NCI-H2107 treated with DMSO at 0.1 percent for 48 hours (cell line): Measurements from ENCODE around the gene GDF7.

ENCODE experiments used
- DNase-seq: peaks from one replicate; lab custom pipeline; 2025; ENCODE audit not compliant: unreplicated experiment; lab: John Stamatoyannopoulos, UW

GDF7 gene

GRCh38 chr2:20666304-20667150, at the start of gene GDF7:
Gene GDF7, plus strand, starts transcription at chr2:20667144. Its CDS starts 96 bp downstream, at chr2:20667240.
- DNase-seq: no peak

DNA sequence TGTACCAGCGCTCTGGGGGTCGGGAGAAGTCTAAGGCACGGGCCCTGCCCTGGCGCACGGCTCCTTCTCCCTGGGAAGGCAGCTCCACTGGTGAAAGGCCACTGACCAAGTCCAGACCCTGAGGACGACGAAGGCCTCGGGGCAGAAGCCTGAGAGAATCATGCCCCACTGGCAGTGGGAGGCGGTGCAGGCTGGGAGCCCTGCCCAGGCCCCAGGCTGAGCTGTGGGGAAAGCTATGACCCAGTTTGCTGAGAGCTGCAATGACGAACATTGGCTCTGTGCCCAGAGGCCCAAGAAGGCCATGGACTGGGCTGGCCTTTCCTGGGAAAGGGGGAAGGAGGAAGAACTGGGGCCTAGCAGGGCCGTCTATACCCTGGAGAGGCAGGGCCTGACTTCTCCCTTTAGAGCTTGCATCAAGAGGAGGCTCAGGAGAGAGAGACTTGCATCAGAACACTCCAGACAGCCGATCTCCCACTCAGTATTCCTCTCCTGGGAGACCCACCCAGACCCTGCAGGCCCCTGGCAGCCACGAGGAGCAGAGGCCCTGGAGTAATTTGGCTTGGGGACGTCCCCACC, 49.0 kb upstream of the GDF7 start:
- DNase-seq: no peak

DNA sequence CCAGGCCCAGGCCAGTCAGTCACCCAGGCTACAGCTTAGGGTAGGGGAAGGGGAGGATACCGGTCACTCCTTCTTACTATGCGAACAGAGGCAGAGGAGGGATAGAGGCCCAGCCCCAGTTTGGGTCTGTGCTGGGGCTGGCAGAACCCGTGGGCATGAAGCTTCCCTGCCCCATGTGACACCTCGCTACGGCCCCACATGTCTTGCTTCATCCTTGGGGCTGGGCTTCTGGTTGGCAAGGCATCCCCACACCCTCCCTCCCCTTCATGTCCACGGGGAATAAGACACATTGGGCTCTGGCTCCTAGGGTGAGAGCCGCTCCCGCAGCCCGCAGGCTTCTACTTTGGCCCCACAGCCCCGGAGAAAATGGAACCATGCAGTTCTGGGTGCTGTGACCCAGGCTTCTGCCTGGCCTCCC, 48.5 kb upstream of the GDF7 start:
- no peak for DNase-seq

DNA sequence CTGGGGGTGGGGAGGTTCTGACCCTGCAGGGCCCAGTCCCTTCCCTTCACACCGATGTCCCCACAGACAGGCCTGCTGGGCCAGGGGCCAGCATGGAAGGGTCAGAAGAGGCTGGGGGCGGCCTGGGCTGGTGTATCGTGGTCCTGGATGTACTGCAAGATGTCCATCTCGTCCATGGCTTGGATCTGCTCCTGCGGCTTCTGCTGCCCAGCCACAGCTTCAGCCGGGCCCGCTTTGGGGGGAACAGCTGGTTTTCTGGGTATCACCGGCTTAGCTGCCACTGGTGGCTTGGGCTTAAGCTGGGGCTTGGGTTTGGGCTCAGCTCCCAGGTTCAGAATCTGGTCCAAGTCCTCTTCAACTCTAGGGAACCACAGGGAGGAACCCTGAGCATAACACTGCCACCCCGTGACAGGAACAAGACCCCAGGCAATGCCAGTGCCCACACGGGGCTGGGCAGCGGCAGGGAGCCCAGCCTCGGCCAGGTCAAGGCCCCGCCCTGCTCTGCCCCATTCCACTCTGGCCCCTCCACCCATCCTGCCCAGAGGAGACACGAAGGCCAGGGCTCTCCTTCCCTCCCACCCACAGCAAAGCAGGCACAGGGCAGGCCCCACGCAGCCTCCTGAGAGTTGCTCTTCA, 47.9 kb upstream of the GDF7 start:
- no peak for DNase-seq

- no peak for DNase-seq
Observed at GRCh38 chr2:20619624-20620024, 47.3 kb upstream of the GDF7 start.

DNA sequence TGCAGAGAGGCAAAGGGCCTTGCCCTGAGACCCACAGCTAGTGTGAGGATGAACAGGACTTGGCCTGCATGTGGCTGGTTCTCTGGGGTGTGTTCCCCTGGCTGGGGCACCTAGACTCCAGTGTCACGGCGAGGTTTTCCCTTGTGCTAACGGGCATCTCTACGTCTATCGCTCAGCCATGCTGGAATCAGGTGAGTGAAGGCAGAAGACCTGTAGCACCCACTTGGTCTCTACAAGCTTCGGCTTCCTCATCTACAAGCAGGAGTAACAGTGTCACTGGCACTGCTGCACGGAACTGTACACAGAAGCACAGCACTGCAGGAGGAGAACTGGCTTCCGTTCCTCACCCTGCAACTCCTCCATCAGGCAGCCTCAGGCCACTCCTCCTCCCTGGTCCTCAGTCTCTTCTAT, 46.7 kb upstream of the GDF7 start:
- DNase-seq: no peak

GRCh38 chr2:20620696-20621365, 46.1 kb upstream of the GDF7 start:
- DNase-seq: no peak

DNA sequence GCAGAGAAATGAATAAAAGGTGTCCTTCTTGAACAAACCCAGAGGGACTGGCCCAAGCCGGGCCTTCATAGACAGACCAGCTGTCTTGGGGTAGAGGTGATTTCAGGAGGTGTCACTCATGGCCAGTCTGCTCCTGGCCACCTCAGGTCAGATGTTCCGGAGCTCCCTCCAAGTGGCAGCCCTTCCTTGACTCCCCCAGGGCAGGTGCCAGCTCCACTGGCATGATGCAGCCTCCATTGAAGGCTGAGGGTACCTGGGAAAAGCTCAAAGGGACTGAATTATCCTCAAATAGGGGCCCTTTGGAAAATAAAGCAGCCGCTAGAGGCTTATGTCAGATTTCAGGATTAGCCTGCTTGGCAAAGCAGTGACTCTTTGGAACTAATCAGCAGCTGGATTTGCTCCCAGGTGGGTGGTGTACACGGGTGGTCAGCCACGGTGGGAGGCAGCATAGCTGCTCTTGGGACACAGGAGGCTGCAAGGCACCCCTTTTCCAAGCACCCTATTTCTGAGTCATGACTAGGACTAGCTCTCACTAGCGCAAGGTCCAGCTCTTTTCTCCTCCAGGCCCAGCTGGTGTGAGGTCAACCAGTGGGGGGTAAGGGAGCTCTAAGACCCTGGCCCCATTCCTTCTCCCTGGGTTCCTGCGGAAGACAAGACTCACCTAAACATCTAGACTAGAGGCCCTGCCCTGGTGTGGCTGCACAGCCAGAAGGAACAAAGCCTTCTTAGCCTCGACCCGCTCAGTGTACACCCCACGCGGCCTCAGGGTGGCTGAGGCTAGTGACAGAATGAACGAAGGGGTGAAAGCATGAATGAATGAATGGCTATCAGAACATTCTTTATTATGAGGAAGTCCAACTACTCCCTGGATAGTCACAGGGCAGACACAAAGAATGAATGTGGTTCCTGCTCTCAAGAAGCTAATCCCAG, 45.3 kb upstream of the GDF7 start:
- no peak for DNase-seq

- DNase-seq: no peak
Observed at GRCh38 chr2:20622296-20622686, 44.7 kb upstream of the GDF7 start.

DNA sequence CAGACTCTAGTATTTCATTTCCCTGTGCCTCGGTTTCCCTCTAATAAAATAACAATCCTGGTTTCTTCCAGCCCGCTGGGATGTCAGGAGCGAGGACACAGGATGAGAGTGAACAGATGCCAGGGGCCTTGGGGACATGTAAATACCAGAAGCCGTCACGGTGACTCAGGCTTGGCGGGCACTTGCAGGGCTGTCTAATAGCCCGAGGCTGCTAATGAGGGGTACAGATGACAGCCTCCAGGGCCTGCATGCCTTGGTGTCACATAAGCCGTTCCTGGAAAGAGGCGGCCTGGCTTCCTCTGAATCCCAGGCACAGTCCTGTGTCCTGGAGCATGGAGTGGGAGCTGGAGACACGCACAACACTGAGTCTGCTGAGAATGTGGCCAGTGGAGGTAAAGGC, 44.2 kb upstream of the GDF7 start:
- DNase-seq: no peak

DNA sequence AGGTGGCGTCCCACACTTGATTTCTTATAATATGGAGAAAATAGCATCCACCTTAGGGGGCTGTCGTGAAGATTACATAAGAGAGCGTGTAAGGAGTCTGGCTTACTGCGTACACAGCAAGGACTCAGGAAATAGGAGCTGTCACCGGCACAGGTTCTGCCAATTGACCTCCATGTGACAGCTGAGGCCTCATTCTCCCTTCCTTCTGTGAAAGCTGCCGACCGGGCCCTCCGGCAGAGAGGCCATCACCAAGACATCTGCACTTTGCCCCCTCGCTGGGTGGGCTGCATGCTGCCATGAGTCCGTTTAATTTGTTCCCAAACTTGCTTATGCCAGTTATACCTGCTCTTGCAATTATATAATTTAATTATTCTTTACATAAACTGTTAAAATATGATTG, 43.7 kb upstream of the GDF7 start:
- DNase-seq: no peak

GRCh38 chr2:20623741-20624155, 43.2 kb upstream of the GDF7 start:
- DNase-seq: no peak

- DNase-seq: no peak
Observed at GRCh38 chr2:20624156-20624883, 42.6 kb upstream of the GDF7 start.

DNA sequence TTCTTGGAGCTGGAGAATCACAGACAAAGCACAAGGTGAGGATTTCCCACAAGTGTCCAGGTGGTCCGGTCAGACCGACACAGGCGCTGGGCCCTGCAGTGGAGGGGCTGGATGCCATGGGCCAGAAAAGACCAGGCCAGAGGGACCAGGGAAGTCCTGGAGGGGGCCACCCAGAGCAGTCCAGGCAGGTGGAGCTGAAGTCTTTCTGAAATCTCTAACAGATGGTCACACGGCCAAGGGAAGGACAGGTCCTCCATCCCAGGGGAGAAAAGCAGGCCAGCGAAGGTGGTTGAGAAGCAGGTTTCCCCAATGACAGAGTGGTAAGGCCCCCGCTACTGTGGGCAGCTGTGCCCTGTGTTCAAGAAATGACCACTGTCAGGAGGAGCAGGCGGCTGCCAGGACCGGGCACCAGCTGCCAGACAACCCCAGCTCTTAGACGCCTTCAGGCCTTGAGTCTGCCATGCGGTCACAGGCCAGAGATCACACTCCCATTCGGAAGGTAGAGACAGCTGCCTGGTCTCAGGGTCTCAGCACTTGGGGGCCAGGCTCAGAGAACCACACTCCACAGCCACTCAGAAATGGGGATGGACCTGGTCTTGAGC, 42.0 kb upstream of the GDF7 start:
- DNase-seq: no peak

GRCh38 chr2:20625491-20626391, 41.2 kb upstream of the GDF7 start:
- peak; percentile 31 for DNase-seq

- DNase-seq: no peak
Observed at GRCh38 chr2:20626392-20626697, 40.6 kb upstream of the GDF7 start.

DNA sequence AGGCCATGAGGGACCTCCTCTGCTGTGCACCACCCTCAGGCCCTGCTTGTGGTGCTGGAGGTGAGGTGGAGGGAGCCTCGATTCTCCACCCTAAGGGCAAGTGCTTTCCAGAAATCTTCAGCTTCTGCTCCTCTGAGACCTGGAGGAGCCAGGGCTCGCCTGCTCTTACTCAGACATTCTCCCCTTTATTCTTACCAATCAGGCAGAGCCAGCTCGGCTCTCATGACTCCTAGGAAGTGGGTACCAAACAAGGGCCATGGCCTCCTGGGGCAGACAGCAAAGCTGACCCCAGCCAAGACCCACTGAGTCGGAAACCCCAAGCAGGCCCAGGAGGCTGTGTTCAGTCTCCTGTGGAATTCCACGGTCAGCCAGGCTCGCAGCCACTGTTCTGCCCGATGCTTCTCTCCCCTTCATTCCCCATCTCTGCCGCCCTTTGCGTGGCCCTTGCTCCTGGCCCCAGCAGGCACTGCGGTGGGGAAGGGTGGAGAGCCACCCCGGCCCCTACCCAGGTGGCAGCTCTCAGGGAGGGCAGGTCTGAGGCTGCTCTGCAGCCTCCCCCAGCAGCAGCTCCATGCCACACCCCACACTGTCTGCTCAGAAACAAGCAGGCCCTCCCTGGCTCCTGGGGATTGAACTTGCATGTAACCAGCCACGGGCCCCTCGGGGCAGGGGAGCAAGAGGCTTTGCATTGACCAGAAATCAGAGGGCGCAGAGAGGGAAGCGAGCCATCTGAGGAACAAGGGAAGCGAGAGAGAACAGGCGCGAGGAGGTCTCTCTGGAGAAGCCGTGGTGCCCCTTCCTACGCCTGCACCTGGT, 40.0 kb upstream of the GDF7 start:
- no peak for DNase-seq
